Left lobe of liver (tissue), 2 donors: ENCODE data around the gene GNAT1. TPM values are rescaled to one million over a fixed set of nuclear protein-coding genes. Genes with fewer than 3 reads are reported as not detected.

Experiments used
- ATAC-seq: fragments of 200-7000 bp; cut with Tn5 transposase; one replicate; pipeline ENCODE4 v1.9.1; 2020; ENCODE audit warnings: mild to moderate bottlenecking, moderate library complexity
- DNase-seq: peaks from one replicate; pipeline ENCODE4 v3.0.0-alpha.2; 2020; ENCODE audit warnings: low spot score
- total RNA-seq: library from RNA; stranded (reverse); gene quantifications from one replicate; pipeline ENCODE4 v1.2.1, GENCODE V29; 2021
- donor health status: DM: no; HTN: no; CAD: no; lungs with moderate emphysema.
- donor health status: DM: no; HTN: yes; CAD: no.

Gene GNAT1
- total RNA-seq, 1 donor from 2014 or later: 0.08 TPM

GRCh38 chr3:50162034-50162883, 29.2 kb upstream of the GNAT1 start:
- DNase-seq: no peak
- ATAC-seq: no peak

- peak; percentile 47 for ATAC-seq
These were observed 27.6 kb upstream of the GNAT1 start for GRCh38 chr3:50163572-50164455.

GRCh38 chr3:50164481-50164880, 26.9 kb upstream of the GNAT1 start:
- ATAC-seq: no peak
- no peak for DNase-seq

More at GRCh38 chr3:50163572-50164455, 27.6 kb upstream of the GNAT1 start:
- DNase-seq: no peak

GRCh38 chr3:50164984-50165909, 26.2 kb upstream of the GNAT1 start:
- ATAC-seq: peak; percentile 44
- no peak for DNase-seq

GRCh38 chr3:50165910-50166538, 25.4 kb upstream of the GNAT1 start:
- ATAC-seq: peak; percentile 79
- peak; percentile 69 for DNase-seq

- DNase-seq (no peak), ATAC-seq (no peak)
These were observed 24.8 kb upstream of the GNAT1 start for GRCh38 chr3:50166620-50167019.

- ATAC-seq: no peak
- no peak for DNase-seq
These were observed 24.2 kb upstream of the GNAT1 start for GRCh38 chr3:50167069-50167840.

GRCh38 chr3:50167841-50168209, 23.6 kb upstream of the GNAT1 start:
- no peak for DNase-seq
- no peak for ATAC-seq

- no peak for DNase-seq
- ATAC-seq: no peak
These were observed 23.0 kb upstream of the GNAT1 start for GRCh38 chr3:50168388-50168787.

GRCh38 chr3:50168791-50169190, 22.6 kb upstream of the GNAT1 start:
- ATAC-seq (no peak), DNase-seq (no peak)

GRCh38 chr3:50169232-50169832, 22.1 kb upstream of the GNAT1 start:
- ATAC-seq: no peak
- DNase-seq: no peak

- no peak for DNase-seq
- ATAC-seq: no peak
These were observed 21.6 kb upstream of the GNAT1 start for GRCh38 chr3:50169858-50170257.

- no peak for DNase-seq
- ATAC-seq: peak; percentile 4
These were observed 20.7 kb upstream of the GNAT1 start for GRCh38 chr3:50170689-50171088.

- DNase-seq: peak; percentile 79
- peak; percentile 75 for ATAC-seq
These were observed 19.7 kb upstream of the GNAT1 start for GRCh38 chr3:50171540-50172301.

GRCh38 chr3:50172626-50173220, 18.7 kb upstream of the GNAT1 start:
- DNase-seq (no peak), ATAC-seq (peak; percentile 9)

- ATAC-seq (no peak), DNase-seq (no peak)
These were observed 17.5 kb upstream of the GNAT1 start for GRCh38 chr3:50173685-50174516.

GRCh38 chr3:50174517-50174895, 16.9 kb upstream of the GNAT1 start:
- no peak for DNase-seq
- no peak for ATAC-seq
